Activated naive CD4-positive, alpha-beta T cell treated with Interleukin-2 at 50 U/mL for 16 hours (primary cell): ENCODE results near the gene PARD3.
"Not testable (repeated sequence)": the region's sequence is repeated elsewhere in the genome, so short reads cannot be mapped to it uniquely, and the experiment has no call there.

Source experiments
- DNase-seq: peaks from one replicate; pipeline ENCODE4 v3.0.0-alpha.2; 2020

Gene PARD3

GRCh38 chr10:34438741-34439140 is 376.4 kb downstream of the PARD3 start:
- no peak for DNase-seq

DNA sequence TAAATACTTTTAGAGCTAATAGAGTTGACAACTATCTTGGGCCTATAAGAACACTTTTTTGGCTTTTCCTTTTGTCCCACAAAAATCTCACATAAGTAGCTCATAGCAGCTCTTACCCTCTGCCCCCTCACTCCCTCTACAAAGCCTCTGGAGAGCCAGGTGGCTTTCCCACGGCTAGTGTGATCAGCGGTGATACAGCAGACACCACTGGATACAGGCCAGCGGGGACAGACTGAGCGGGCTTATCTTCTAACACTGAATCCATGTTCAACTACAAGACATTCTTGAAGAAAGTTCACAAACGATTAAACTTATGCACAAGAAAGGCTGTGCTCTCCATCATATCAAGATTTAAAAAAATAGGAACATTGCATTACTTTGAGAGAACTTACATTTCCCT is 377.2 kb downstream of the PARD3 start:
- no peak for DNase-seq

DNA sequence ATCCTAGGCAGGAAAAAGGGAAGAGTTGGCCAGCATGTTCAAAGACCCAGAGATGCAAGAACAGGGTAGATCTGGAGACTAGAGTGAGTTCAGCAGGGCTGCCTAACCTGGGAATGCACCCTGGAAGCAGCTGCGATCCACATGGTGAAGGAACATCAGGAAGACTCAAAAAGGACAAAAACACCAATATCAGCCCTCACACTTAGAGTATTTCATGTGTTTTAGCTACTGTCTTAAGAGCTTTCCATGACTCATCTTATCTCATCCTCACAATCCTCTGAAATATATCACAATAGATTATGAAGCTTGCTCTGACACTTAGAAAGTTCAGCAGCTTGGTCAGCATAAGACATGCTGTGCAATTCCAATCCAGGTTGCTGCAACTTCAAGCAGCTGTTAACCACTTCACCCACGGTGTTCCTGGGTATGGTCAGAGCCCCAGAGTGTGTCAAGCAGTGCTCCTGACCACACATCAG is 380.9 kb downstream of the PARD3 start:
- no peak for DNase-seq

GRCh38 chr10:34433241-34434076 is 381.6 kb downstream of the PARD3 start:
- DNase-seq, result no peak

DNA sequence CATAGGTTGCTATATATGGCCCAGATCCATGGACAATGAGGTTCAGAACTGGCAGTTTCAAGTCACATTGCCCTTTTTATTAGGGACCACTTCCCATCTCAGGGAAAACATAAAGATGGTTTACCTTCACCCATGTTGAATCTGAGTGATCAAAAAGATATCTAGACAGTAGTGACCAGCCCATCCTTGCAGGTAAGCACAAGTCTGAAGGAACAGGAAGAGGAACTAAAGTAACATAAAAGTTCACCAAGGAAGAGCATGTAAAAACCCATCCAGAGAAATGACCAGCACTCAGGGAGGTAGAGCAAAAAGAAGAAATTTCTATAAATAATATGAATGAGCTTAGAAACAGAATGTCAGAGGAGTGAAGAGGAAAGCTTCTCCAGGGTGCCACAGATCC is 382.5 kb downstream of the PARD3 start:
- DNase-seq, result no peak

DNA sequence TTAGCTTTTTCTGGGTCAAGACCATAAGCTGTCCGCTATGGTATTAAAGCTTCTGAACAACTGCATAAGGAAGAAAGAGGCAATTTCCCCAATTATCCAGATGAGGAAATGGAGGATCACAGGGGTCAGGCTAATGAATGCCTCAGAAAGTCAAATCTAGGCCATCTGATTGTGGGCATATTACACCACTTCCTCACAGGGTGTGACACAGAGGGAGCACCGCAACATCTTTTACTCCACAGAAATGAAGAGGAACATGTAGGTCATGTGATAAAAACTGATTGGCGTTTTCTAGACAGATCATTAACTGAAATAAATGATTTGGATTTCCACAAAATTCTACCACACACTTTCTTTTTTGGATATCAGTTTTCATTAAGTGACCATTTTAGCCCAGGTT is 384.4 kb downstream of the PARD3 start:
- no peak for DNase-seq

DNA sequence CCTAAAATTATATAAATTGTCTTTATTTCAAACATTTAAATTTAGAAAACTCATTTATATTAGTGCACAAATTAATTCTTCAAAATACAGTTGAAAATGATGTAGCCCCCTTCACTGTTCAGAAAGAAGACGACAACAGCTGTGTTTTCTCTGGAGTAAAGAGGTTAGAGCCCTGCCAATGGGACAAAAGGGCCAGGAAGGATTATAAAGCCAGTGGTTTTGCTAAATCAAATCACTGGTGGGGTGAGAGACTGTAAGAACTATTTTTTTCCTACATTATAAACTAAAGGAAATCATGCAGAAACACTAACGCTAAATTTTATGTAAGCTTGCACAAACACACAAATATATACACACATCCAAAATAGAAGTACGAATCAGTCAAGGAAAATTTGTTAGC is 386.6 kb downstream of the PARD3 start:
- DNase-seq, result no peak

- DNase-seq, result no peak
These were observed 387.2 kb downstream of the PARD3 start for GRCh38 chr10:34427911-34428216.

- not testable (repeated sequence) for DNase-seq
These were observed 387.8 kb downstream of the PARD3 start for GRCh38 chr10:34427158-34427910.

DNA sequence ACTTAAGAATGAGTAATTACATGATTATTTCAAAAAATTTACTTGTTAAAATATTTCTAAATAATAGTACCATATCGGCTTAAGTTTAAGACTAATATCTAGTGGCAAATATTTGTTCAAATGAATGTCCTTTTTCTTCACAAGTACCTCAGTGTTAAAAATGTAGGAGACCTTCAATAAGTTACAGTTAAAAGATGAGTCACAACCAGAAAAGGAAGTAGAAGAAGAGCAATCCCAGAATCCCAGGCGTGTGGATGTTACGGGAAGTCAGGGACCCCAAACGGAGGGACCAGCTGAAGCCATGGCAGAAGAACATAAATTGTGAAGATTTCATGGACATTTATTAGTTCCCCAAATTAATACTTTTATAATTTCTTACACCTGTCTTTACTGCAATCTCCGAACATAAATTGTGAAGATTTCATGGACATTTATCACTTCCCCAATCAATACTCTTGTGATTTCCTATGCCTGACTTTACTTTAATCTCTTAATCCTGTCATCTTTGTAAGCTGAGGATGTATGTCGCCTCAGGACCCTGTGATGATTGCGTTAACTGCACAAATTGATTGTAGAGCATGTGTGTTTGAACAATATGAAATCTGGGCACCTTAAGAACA is 388.4 kb downstream of the PARD3 start:
- not testable (repeated sequence) for DNase-seq

GRCh38 chr10:34426041-34426440 is 389.1 kb downstream of the PARD3 start:
- DNase-seq, result no peak

- no peak for DNase-seq
These were observed 391.1 kb downstream of the PARD3 start for GRCh38 chr10:34423673-34424625.

DNA sequence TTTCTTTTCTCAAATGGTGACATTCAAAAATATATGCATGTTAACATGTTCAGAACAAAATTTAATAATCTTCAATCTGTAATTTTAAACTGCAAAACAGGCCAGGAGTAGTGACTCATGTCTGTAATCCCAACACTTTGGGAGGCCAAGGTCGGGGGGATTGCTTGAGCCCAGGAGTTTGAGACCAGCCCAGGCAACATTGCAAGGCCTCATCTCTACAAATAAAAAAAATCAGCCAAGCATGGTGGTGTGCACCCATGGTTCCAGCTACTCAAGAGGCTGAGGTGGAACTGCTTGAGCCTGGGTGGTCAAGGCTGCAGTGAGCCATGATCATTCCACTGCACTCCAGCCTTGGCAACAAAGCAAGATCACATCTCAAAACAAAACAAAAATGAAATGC is 394.3 kb downstream of the PARD3 start:
- no peak for DNase-seq

- no peak for DNase-seq
These were observed 394.8 kb downstream of the PARD3 start for GRCh38 chr10:34420273-34420672.

DNA sequence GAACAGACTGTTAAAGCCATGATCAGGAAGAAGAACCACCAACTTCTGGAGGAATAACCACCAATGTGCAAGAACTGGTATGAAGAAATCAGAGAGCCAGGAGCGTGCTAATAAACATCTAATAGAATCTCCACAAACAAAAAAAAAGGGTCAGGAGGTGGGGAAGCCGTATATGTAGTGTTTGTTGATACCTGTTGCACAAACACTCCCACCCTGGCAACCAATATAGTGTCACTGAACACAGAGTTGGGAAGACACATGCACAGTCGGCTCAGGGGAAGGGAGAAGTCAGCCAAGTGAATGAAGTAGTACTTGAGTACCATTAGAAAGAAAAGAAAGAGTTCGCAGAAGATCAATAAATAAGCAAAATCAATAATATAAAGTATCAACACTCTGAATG is 400.1 kb downstream of the PARD3 start:
- no peak for DNase-seq

DNA sequence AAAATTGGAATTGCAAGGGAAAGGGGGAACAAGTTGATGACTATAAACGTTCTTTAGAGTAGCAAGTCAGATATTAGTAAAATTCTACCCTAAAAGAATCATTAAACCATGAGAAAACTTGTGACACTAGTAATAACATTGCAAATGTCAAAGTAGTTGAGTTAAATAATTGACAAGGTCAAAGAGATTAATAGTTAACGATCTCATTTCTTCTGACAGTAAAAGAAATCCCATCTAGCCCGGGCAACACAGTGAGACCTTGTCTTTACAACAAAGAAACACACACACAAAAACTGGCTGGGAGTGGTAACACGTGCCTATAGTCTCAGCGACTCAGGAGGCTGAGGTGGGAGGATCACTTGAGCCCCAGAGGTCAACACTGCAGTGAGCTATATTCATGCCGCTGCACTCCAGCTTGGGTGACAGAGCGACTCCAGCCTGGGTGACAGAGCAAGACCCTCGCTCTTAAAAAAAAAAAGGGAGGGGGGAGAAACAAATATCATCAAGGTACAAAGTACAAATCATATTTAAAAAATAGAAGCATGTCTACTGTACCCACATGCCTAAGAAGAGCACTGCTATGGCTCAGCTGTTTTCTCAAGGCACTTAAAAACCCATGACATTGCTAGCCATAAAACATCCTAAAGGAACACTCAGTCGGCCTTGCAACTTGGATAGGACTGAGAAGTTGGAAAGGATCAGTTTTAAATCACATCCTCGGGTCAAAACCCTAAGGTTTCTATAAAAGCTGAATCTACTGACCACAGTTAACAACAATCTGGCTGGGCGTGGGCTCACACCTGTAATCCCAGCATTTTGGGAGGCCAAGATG is 401.1 kb downstream of the PARD3 start:
- DNase-seq, result no peak

GRCh38 chr10:34413214-34413613 is 401.9 kb downstream of the PARD3 start:
- no peak for DNase-seq

- no peak for DNase-seq
These were observed 406.1 kb downstream of the PARD3 start for GRCh38 chr10:34408956-34409355.

DNA sequence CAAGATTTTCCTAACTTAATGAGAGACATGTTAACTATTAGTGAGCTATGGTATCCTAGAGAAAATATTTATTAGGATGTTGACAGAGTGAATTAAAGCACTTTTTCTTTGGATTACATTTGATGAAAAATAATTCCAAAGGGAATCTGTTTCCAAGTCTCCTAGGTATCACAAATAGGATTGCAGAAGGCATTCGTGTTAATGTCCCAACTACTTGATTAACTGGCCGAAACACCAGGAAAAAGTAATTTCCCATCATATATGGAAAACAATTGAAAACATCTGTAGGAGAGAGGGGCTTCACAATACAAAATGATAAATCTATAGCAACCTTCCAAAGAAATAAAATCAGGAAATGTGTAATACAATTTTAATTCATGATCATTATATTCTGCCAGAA is 406.7 kb downstream of the PARD3 start:
- no peak for DNase-seq

- no peak for DNase-seq
These were observed 407.7 kb downstream of the PARD3 start for GRCh38 chr10:34407324-34407805.

DNA sequence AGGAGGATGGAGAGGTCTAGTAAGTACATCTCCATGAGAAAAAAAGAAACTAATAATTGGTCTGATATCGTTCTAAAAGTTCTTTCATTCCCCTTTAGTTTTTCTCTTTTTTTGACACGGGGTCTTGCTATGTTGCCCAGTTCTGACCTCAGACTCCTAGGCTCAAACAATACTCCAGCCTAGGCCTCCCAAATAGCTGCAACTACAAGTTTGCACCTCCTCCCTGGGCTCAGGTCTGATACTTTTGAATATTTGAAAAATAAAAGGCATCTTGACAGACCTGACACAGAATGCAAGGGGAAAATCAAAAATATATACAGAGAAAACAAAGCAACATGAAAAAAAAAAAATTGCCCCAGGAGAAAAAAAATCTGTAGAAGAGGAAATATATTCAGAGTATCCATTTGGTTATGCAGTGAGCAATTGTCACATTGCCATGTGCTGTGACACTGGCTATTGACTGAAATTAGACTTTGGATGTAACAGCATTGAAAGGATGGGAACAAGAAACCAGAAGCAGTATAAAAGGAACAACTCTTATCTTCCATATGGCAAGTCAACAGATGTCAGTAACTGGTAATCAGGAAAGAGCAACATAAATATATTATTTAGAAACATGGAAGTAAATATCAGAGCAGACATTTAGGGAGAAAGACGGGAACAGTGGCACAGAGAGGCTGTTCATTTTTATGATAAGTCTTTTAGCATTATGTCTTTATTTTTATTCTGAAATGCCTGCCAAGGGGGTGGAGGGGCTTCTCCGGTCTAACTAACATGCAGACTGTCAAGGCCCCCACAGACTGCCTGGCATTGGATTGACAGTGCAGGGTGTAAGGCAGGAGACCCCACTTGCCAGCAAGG is 408.4 kb downstream of the PARD3 start:
- DNase-seq, result no peak
